ENCODE data around the gene HAAO.

The HAAO gene

DNA sequence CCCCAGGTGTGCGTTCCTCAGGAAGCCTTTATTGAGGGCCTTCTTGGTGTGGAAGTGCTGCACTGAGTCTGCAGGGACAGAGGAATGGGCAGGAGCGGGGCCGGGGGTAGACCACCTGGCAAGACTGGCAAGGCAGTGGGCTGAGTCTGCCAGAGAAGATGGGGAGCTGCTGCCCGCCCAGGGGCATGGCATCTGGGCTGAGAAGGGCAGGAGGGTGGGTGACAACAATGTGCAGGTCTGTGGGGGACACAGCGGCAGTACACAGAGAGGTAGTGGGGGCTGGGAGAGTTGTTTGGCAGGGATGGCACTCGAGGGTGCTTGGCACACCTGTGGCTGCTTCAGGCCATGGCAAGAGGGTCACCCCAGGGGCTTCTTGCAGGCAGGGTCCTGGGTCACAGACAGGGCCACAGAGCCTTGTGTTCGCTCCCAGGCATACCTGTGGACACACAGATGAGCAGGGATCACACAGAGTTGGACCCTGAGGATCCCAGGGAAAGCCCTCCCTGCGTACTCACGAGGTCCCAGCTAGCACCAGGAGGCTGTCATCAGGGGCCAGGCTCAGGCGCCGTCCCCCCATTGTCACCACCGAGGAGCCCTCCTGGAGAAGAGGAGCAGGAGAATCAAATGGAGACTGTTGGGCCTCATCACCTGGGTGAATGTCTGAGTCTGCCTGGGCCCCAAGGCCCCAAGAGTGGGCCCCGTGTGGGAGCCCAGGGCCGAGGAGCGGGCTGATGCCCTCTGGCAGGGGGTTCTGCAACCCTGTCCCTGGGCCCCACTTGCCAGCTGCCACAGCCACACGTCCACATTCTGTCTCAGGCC lies 25.1 kb downstream of the HAAO start:
- Histone ChIP-seq H3K27ac (ENCODE audit: low read depth, low read length, severe bottlenecking) (no peak overlapping the region), H3K4me1 (ENCODE audit: control insufficient read depth, insufficient read depth, low read length, poor library complexity, severe bottlenecking) (peaks cover 3% of the 10 kb centered on the region), H3K9me3 (ENCODE audit: control insufficient read depth, low read length) (no peaks in the 10 kb centered on the region), H3K4me3 (ENCODE audit: extremely low read depth, insufficient read depth, low read length, poor library complexity, severe bottlenecking) (no peak overlapping the region), H3K36me3 (ENCODE audit: control insufficient read depth, insufficient read depth, low read length) (no peaks in the 10 kb centered on the region)
- WGBS, 2 experiments (ENCODE audit: insufficient coverage in 2 of 2): 90 to 95% methylated on average over 15 of the region's 16 CpGs

DNA sequence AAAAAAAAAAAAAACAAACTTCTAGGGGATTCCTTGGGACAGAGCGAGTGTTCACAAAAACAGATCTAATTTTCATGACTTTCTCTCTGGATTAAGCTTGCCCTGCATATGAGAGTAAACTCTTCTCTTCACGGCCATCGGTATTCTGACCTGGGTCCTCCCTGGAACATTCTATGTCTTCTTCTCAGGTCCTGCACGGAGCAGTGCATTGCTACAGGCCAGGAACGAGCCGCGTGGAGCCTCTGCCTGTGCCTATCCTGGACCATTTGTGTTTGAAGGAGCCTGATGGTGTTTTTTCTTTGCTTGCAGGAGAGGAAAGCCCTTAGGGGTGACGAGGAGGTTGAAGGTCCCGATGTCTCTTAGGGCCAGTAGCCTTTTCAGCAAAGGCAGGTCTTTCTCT lies 26.7 kb downstream of the HAAO start:
- no peak overlapping the region for H3K4me3 ChIP-seq (ENCODE audit: extremely low read depth, insufficient read depth, low read length, poor library complexity, severe bottlenecking)
- no peaks in the 10 kb centered on the region for H3K36me3 ChIP-seq (ENCODE audit: control insufficient read depth, insufficient read depth, low read length)
- 87 to 97% methylated on average over 7 to 8 of the region's 9 CpGs for WGBS, 2 experiments (ENCODE audit: insufficient coverage in 2 of 2)
- H3K27ac ChIP-seq (ENCODE audit: low read depth, low read length, severe bottlenecking): no peak overlapping the region
- no peaks in the 10 kb centered on the region for H3K9me3 ChIP-seq (ENCODE audit: control insufficient read depth, low read length)
- peaks cover 3% of the 10 kb centered on the region for H3K4me1 ChIP-seq (ENCODE audit: control insufficient read depth, insufficient read depth, low read length, poor library complexity, severe bottlenecking)

DNA sequence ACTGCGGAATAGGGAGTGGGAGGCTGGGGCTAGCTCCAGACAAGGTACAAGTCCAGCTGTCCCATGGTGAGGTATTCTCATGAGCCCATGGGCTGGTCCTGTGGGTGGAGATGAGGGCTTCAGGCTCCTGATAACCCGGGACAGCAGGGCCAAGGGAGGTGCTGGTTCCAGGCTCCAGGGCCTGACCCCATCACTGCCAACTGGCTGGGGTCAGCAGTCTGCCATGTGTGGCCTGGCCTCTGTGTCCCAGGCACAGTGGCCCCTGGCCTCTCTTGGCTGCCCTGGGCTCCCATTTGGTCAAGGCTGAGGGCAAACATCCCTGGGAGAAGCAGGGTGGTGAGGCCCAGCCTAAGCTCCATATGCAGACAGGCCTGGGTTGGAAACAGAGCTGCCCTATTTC lies 27.5 kb downstream of the HAAO start:
- H3K36me3 ChIP-seq (ENCODE audit: control insufficient read depth, insufficient read depth, low read length): no peaks in the 10 kb centered on the region

DNA sequence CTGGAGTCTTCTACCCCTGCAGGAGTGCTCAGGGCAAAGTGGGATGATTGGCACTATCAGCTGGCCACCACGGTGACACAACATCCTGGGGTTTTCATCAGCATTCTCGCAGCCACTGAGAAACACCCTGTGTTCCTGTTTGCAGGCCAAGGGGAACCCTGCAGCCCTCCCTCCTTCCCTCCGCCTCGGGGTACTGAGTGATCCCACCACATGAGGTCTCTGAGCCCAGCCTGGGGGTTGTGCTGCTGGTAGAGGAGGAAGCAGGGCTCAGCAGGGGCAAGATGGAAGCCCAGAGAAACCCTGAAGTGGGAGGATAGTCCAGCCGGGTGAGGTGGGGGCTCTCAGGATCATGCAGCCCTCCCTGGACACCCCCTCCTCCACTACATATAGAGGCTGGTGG lies 28.3 kb downstream of the HAAO start, which contains the start of gene OXER1:
TSS of gene OXER1 (minus strand) at position 40 of the 400 bp plus-strand sequence. CDS start 73 bp downstream, outside the sequence.
- H3K36me3 ChIP-seq (ENCODE audit: control insufficient read depth, insufficient read depth, low read length): no peaks in the 10 kb centered on the region
- H3K9me3 ChIP-seq (ENCODE audit: control insufficient read depth, low read length): no peaks in the 10 kb centered on the region
- H3K4me3 ChIP-seq (ENCODE audit: extremely low read depth, insufficient read depth, low read length, poor library complexity, severe bottlenecking): no peak within 1 kb of the TSS
- no peak within 1 kb of the TSS for H3K27ac ChIP-seq (ENCODE audit: low read depth, low read length, severe bottlenecking)
- H3K4me1 ChIP-seq (ENCODE audit: control insufficient read depth, insufficient read depth, low read length, poor library complexity, severe bottlenecking): peaks cover 3% of the 10 kb centered on the region
- 67 to 90% methylated on average over 1 to 2 of the region's 5 CpGs for WGBS, 2 experiments (ENCODE audit: insufficient coverage in 2 of 2)

More for the DNA sequence above, 27.5 kb downstream of the HAAO start:
- WGBS, 2 experiments (ENCODE audit: insufficient coverage in 2 of 2): 92 to 100% methylated on average over 2 of the region's 2 CpGs
- Histone ChIP-seq H3K27ac (ENCODE audit: low read depth, low read length, severe bottlenecking) (no peak overlapping the region), H3K4me3 (ENCODE audit: extremely low read depth, insufficient read depth, low read length, poor library complexity, severe bottlenecking) (no peak overlapping the region), H3K9me3 (ENCODE audit: control insufficient read depth, low read length) (no peaks in the 10 kb centered on the region), H3K4me1 (ENCODE audit: control insufficient read depth, insufficient read depth, low read length, poor library complexity, severe bottlenecking) (peaks cover 3% of the 10 kb centered on the region)

DNA sequence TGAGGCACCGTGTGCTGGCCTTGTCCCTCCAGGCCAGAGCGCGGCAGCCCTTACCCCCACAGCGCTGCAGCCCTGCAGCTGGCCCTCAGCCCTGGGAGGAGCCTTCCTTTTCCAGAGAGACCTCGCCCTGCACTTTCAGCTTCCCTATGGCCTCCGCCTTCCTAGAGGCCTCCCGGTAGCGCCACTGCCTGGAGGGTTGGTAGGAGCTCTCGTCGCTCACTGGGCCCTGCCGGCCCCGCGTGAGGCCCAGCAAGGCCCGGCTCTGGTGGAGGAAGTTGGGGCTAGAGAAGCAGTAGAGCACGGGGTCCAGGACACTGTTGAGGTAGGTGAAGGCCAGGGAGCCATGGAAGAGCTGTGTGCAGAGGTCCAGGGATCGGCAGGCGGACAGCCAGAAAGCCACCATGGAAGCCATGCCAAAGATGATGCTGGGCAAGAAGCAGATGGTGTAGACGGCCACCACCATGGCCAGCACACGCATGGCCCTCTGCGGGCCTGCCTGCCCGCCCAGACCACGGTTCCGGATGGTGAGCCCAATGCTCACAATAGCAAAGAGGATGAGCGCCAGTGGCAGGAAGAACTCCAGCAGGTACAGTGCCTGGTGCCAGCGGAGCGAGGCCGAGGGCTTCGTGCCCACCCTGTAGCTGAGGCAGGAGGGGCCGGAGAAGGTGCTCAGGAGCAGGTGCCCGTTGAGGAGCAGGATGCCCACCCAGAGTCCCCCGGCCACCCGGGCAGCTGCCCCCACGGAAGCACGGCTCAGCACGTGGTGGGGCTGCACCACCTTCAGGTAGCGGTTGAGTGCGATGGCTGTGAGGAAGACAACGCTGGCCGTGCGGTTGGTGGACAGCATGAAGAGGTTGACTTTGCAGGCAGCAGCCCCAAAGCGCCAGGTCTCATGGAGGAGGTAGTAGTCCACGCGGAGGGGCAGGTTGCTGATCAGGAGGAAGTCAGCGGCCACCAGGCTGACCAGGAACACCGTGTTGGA lies 29.3 kb downstream of the HAAO start:
- WGBS, 2 experiments (ENCODE audit: insufficient coverage in 2 of 2): 96 to 97% methylated on average over 37 to 44 of the region's 45 CpGs

DNA sequence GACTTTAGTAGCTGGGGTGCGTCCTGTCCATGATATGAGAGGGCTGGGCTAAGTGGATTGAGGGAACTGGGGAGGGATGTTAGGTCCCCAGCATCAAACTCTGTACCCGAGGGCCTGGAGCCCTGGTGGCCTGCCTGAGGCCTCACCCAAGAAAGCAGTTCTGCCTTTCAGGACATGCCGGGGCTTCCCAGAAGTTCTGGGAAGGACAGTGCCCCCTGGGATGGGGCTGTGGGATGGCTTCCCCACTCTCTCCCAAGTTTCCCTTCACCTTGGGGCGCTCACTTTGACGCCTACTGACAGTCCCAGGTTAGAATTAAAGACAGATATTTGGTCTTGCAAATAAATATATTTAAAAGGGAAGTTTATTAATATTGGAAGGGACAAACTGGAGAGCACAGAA lies 30.2 kb downstream of the HAAO start:
- 85 to 91% methylated on average over 2 to 3 of the region's 5 CpGs for WGBS, 2 experiments (ENCODE audit: insufficient coverage in 2 of 2)
- Histone ChIP-seq H3K27ac (ENCODE audit: low read depth, low read length, severe bottlenecking) (no peak overlapping the region), H3K4me1 (ENCODE audit: control insufficient read depth, insufficient read depth, low read length, poor library complexity, severe bottlenecking) (peaks cover 3% of the 10 kb centered on the region)

More for the DNA sequence above, 29.3 kb downstream of the HAAO start:
- Histone ChIP-seq H3K9me3 (ENCODE audit: control insufficient read depth, low read length) (no peaks in the 10 kb centered on the region), H3K4me1 (ENCODE audit: control insufficient read depth, insufficient read depth, low read length, poor library complexity, severe bottlenecking) (peaks cover 3% of the 10 kb centered on the region), H3K27ac (ENCODE audit: low read depth, low read length, severe bottlenecking) (no peak overlapping the region), H3K4me3 (ENCODE audit: extremely low read depth, insufficient read depth, low read length, poor library complexity, severe bottlenecking) (no peak overlapping the region), H3K36me3 (ENCODE audit: control insufficient read depth, insufficient read depth, low read length) (no peaks in the 10 kb centered on the region)

DNA sequence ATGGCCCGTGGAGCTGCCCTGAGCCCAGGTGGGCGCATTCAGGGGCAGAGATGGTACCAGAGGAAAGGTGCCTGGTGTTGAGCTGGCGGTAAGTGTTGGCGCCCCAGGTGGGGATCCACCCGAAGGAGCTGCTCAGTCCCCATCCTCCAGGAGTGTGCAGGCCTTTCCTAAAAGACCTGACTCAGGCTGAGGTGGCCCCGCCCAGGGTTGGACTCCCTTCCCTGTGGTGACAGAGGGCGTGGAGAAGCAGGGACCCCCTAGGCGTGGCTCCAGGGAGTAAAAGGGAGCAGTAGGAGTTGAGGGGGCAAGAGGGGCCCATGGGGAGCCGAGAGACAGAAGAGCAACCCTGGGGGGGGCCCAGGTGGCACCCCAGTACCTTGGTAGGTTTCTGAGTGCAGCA lies 30.8 kb downstream of the HAAO start:
- no peak overlapping the region for H3K27ac ChIP-seq (ENCODE audit: low read depth, low read length, severe bottlenecking)
- no peaks in the 10 kb centered on the region for H3K9me3 ChIP-seq (ENCODE audit: control insufficient read depth, low read length)
- H3K4me1 ChIP-seq (ENCODE audit: control insufficient read depth, insufficient read depth, low read length, poor library complexity, severe bottlenecking): peaks cover 3% of the 10 kb centered on the region
- H3K36me3 ChIP-seq (ENCODE audit: control insufficient read depth, insufficient read depth, low read length): no peaks in the 10 kb centered on the region
- H3K4me3 ChIP-seq (ENCODE audit: extremely low read depth, insufficient read depth, low read length, poor library complexity, severe bottlenecking): no peak overlapping the region
- 94 to 97% methylated on average over 6 to 7 of the region's 9 CpGs for WGBS, 2 experiments (ENCODE audit: insufficient coverage in 2 of 2)

More for the DNA sequence above, 30.2 kb downstream of the HAAO start:
- Histone ChIP-seq H3K4me3 (ENCODE audit: extremely low read depth, insufficient read depth, low read length, poor library complexity, severe bottlenecking) (no peak overlapping the region), H3K9me3 (ENCODE audit: control insufficient read depth, low read length) (no peaks in the 10 kb centered on the region), H3K36me3 (ENCODE audit: control insufficient read depth, insufficient read depth, low read length) (no peaks in the 10 kb centered on the region)

DNA sequence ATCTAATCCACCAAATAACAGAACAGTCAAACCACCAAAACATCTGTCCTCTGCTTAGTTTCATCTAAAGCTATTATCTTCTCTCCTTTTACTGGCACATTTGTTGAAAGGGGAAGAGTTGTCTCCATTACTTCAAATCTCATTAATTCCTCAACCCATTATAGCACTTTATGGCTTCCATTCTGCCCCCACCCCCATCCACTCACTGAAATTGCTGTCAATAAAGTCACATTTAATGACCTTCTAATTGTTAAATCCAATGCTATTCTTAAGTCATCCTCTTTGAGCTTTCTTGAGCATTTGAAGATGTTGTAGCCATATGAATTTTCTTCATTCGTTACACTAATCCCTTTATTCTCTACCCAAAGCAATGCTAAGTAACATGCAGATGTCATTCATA lies 33.6 kb downstream of the HAAO start:
- Histone ChIP-seq H3K4me1 (ENCODE audit: control insufficient read depth, insufficient read depth, low read length, poor library complexity, severe bottlenecking) (peaks cover 7% of the 10 kb centered on the region), H3K9me3 (ENCODE audit: control insufficient read depth, low read length) (no peaks in the 10 kb centered on the region), H3K27ac (ENCODE audit: low read depth, low read length, severe bottlenecking) (no peak overlapping the region), H3K4me3 (ENCODE audit: extremely low read depth, insufficient read depth, low read length, poor library complexity, severe bottlenecking) (no peak overlapping the region), H3K36me3 (ENCODE audit: control insufficient read depth, insufficient read depth, low read length) (no peaks in the 10 kb centered on the region)
- WGBS, 2 experiments (ENCODE audit: insufficient coverage in 2 of 2): 100% methylated on average over 1 of the region's 1 CpG

DNA sequence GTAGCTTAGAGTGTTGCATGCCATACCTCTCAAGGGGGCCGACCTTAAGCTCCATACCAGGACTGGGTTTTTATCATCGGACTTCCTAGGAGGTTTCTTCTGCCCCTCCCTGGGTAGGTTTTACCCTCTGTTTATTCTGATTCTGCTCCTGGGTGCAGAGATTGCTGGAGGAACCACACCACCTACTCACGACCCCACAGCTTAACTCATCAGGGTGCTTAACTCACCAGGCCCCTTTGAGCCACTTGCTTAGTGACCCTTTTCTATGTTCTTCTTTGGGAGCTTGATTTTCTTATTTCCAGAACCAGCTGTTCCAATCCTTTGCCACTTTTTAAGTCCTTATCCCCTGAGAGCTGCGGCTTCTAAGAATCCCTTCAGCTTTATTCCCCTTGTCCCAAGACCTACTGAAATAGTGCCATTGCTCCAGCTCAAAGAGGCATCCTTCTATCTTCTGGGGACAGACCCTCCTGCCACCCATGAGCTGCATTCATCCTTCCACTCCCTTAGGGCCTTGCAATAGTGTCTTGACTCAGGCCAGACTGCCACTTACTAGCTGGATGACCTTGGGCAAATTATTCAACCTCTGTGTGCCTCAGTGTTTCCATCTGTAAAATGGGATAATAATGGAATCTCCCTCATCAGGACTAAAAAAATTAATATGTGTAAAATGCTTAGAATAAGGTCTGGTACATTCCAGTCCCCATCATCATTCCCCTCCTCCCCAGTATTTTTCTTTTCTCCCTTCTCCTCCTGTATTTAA lies 34.2 kb downstream of the HAAO start:
- H3K4me3 ChIP-seq (ENCODE audit: extremely low read depth, insufficient read depth, low read length, poor library complexity, severe bottlenecking): no peak overlapping the region
- H3K4me1 ChIP-seq (ENCODE audit: control insufficient read depth, insufficient read depth, low read length, poor library complexity, severe bottlenecking): peaks cover 11% of the 10 kb centered on the region
- WGBS, 2 experiments (ENCODE audit: insufficient coverage in 2 of 2): 93 to 100% methylated on average over 2 to 3 of the region's 4 CpGs
- H3K9me3 ChIP-seq (ENCODE audit: control insufficient read depth, low read length): no peaks in the 10 kb centered on the region
- no peak overlapping the region for H3K27ac ChIP-seq (ENCODE audit: low read depth, low read length, severe bottlenecking)
- no peaks in the 10 kb centered on the region for H3K36me3 ChIP-seq (ENCODE audit: control insufficient read depth, insufficient read depth, low read length)

DNA sequence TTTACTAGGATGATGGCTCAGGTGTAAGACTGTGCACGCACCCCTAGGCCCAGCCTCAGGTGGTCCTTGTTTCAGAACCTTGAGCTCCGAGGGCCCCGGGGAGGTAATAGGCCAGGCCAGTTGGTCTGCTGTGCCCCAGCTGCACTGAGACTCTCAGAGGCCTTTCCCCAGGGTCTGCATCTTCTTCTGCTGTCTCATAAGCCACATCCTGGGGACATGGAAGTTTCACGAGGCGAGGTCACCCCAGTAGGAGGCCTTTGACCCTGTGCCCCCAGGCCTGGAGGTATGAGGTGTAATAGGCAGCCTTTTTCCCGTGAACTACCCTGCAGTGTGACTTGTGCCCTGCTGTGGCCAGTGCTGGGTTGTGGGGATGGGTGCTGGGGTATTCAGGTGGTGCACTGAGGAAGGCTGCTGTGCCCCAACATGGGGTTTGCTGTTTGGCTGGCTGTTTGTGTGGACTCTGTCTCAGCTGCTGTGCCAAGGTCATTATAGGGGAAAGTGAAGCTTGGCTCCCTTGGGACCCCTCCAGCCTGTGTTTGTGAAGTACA lies 35.3 kb downstream of the HAAO start:
- H3K36me3 ChIP-seq (ENCODE audit: control insufficient read depth, insufficient read depth, low read length): no peaks in the 10 kb centered on the region
- no peaks in the 10 kb centered on the region for H3K9me3 ChIP-seq (ENCODE audit: control insufficient read depth, low read length)
- H3K4me3 ChIP-seq (ENCODE audit: extremely low read depth, insufficient read depth, low read length, poor library complexity, severe bottlenecking): no peak overlapping the region
- no peak overlapping the region for H3K27ac ChIP-seq (ENCODE audit: low read depth, low read length, severe bottlenecking)
- WGBS, 2 experiments (ENCODE audit: insufficient coverage in 2 of 2): 95 to 100% methylated on average over 4 to 6 of the region's 6 CpGs
- peaks cover 11% of the 10 kb centered on the region for H3K4me1 ChIP-seq (ENCODE audit: control insufficient read depth, insufficient read depth, low read length, poor library complexity, severe bottlenecking)
